ENCODE measurements around the gene FXYD4. TPM values are rescaled to one million over a fixed set of nuclear protein-coding genes. Genes with fewer than 3 reads are reported as not detected.
A peak's percentile ranks its signal among the peaks of the same experiment; 100 is the strongest.

The FXYD4 gene
- total RNA-seq, 1 experiment from 2014 or later = not detected

DNA sequence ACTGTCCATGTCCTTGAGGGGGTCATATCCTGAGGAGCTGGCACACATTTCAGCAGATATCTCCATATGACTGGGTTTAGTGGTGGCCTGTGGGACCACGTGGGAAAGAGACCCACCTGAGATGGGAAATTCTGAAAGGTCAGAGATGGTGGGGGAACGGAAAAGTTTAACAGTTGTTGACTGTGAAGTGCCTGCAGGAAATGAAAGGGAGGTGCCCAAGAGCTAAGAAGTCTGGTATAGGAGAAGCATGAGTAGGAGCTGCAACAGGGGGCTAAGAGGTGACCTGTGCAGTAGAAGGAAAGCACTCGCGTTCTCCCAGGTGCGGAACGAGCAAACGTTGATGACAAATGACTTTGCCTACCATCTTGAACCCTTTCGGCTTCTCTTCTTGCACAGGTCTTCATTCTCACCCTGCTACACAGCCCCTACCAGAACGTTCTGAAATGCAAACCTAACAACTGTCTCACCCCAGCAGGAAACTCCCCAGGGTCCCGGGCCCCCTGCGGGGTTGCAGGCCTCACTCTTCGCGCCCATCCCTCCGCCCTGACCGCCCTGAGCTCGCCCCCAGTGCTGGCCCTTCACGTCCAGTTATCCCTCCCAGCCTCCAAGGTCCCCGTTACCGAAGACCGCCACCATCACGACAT is 9.8 kb upstream of the FXYD4 start:
- ChIA-PET POLR2A (interaction anchor here (0.7 kb wide), 1 partner anchor 21 kb away, joined by 3 read pairs; no protein-coding TSS in a partner anchor), CTCF (interaction anchor here (0.5 to 1.3 kb wide), 4 partner anchors 20 to 191 kb away, joined by 3 to 4 read pairs (median 4); no protein-coding TSS in a partner anchor)
- Mint-ChIP-seq H3K4me1 (ENCODE audit: insufficient read depth, unreplicated experiment) (no peaks in the 10 kb centered on the region), H3K27me3 (ENCODE audit: insufficient read depth, unreplicated experiment) (no peaks in the 10 kb centered on the region), H3K4me3 (ENCODE audit: unreplicated experiment) (peak overlapping the region; percentile 58), H3K27ac (ENCODE audit: low read depth, unreplicated experiment) (no peak overlapping the region), H3K36me3 (ENCODE audit: insufficient read depth, unreplicated experiment) (no peaks in the 10 kb centered on the region), H3K9me3 (ENCODE audit: unreplicated experiment) (no peaks in the 10 kb centered on the region)
- intact Hi-C loops (cut with micrococcal nuclease) = no loop called here
- TF ChIP-seq, protein P1, sequence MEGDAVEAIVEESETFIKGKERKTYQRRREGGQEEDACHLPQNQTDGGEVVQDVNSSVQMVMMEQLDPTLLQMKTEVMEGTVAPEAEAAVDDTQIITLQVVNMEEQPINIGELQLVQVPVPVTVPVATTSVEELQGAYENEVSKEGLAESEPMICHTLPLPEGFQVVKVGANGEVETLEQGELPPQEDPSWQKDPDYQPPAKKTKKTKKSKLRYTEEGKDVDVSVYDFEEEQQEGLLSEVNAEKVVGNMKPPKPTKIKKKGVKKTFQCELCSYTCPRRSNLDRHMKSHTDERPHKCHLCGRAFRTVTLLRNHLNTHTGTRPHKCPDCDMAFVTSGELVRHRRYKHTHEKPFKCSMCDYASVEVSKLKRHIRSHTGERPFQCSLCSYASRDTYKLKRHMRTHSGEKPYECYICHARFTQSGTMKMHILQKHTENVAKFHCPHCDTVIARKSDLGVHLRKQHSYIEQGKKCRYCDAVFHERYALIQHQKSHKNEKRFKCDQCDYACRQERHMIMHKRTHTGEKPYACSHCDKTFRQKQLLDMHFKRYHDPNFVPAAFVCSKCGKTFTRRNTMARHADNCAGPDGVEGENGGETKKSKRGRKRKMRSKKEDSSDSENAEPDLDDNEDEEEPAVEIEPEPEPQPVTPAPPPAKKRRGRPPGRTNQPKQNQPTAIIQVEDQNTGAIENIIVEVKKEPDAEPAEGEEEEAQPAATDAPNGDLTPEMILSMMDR (IDR thresholded peaks at IDR 0.05; ENCODE audit: unreplicated experiment) = no peak
- BruUV-seq (replicated peaks) = no TSS peak
- DNase-seq (ENCODE audit: unreplicated experiment) = no peak

DNA sequence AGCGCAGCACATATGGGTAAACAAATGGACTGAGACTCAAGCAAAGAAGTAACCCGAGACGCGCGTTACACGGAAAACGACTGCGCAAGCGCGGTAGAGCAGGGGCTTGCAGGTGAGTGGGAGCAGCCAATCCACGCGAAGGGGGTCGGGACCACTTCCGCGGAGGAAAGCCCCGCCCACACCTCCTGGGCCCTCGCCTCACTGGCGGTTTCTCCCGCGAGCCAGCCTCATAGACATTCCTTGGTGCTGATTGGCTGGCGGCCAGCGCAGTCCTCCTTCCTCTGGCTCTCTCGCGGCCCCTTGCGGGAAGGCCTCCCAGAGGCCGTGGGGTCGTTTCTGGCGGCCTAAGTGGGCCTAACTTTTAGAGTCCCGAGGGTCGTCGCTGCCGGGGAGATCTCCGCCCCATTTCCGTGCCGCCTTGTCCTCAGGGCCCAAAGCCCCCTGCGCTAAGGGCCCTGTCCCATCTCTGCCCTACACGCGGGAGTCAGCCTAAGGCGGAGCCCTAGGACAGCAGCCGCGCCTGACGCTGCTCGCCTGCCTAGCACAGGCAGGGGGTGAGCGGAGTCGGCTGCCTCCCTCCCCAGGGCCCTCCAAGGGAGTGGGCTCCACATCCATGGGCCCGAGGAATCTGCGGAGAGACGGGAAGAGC is 9.1 kb upstream of the FXYD4 start:
- H3K27ac Mint-ChIP-seq (ENCODE audit: low read depth, unreplicated experiment) = no peak overlapping the region

DNA sequence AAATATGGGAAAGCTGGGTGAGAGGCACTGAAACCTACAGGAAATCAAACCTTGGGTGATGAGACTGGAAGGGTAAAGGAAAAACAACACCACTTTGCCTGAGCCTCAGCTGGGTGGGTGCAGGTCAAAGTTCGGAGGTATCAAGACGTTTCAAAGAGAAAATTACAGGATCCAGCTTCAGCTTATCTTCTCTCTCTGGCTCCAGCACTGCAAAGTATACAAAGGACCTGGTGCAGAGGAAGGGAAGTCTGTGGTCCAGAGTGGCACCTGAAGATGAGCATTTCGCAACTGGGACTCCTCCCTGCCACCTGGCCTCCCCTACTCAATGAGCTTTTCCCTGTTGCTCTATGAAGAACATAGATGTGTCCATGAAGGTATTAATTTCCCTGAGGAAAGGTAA is 6.4 kb upstream of the FXYD4 start:
- H3K4me3 Mint-ChIP-seq (ENCODE audit: unreplicated experiment) = no peak overlapping the region
- ChIA-PET CTCF (interaction anchor here (1.2 kb wide), 1 partner anchor 18 kb away, joined by 3 read pairs; no protein-coding TSS in a partner anchor), POLR2A (no interaction called here)
- no peaks in the 10 kb centered on the region for H3K36me3 Mint-ChIP-seq (ENCODE audit: insufficient read depth, unreplicated experiment)
- DNase-seq (ENCODE audit: unreplicated experiment) = no peak
- no peaks in the 10 kb centered on the region for H3K9me3 Mint-ChIP-seq (ENCODE audit: unreplicated experiment)
- intact Hi-C loops (cut with micrococcal nuclease) = no loop called here
- H3K4me1 Mint-ChIP-seq (ENCODE audit: insufficient read depth, unreplicated experiment) = no peaks in the 10 kb centered on the region
- H3K27me3 Mint-ChIP-seq (ENCODE audit: insufficient read depth, unreplicated experiment) = no peaks in the 10 kb centered on the region
- TF ChIP-seq, protein P1 (IDR thresholded peaks at IDR 0.05; ENCODE audit: unreplicated experiment) = no peak
- no TSS peak for BruUV-seq (replicated peaks)
- no peak overlapping the region for H3K27ac Mint-ChIP-seq (ENCODE audit: low read depth, unreplicated experiment)

More for the DNA sequence above, 9.1 kb upstream of the FXYD4 start:
- intact Hi-C loops (cut with micrococcal nuclease) = no loop called here
- H3K27me3 Mint-ChIP-seq (ENCODE audit: insufficient read depth, unreplicated experiment) = no peaks in the 10 kb centered on the region
- no peak for DNase-seq (ENCODE audit: unreplicated experiment)
- no TSS peak for BruUV-seq (replicated peaks)
- no peaks in the 10 kb centered on the region for H3K36me3 Mint-ChIP-seq (ENCODE audit: insufficient read depth, unreplicated experiment)
- ChIA-PET POLR2A (interaction anchor here (1.7 kb wide), 1 partner anchor 16 kb away, joined by 3 read pairs; no protein-coding TSS in a partner anchor), CTCF (interaction anchor here (0.8 kb wide), 1 partner anchor 191 kb away, joined by 3 read pairs; no protein-coding TSS in a partner anchor)
- peak overlapping the region; percentile 58 for H3K4me3 Mint-ChIP-seq (ENCODE audit: unreplicated experiment)
- TF ChIP-seq, protein P1 (IDR thresholded peaks at IDR 0.05; ENCODE audit: unreplicated experiment) = no peak
- H3K4me1 Mint-ChIP-seq (ENCODE audit: insufficient read depth, unreplicated experiment) = no peaks in the 10 kb centered on the region
- H3K9me3 Mint-ChIP-seq (ENCODE audit: unreplicated experiment) = no peaks in the 10 kb centered on the region

DNA sequence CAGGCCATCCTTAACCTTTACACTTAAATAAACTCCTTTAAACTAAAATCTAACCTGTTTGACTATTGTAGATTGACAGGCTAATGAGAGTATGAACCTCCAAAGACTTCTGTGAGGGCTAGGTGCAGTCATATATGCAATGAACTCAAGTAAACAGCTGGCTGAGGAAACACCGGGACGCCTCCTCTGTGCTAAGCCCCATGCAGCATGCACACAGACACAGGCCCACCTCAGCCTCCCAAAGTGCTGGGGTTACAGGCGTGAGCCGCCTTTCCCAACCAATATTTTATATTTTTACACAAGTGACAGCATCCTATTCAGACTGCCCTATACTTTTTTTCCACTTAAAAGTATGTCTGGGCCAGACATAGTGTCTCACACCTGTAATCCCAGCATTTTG is 1.5 kb upstream of the FXYD4 start:
- H3K27me3 Mint-ChIP-seq (ENCODE audit: insufficient read depth, unreplicated experiment) = no peaks in the 10 kb centered on the region
- H3K4me3 Mint-ChIP-seq (ENCODE audit: unreplicated experiment) = no peak overlapping the region
- ChIA-PET CTCF (interaction anchor here (0.5 to 0.6 kb wide), 2 partner anchors 19 to 22 kb away, joined by 3 to 4 read pairs; no protein-coding TSS in a partner anchor), POLR2A (no interaction called here)
- DNase-seq (ENCODE audit: unreplicated experiment) = no peak
- intact Hi-C loops (cut with micrococcal nuclease) = no loop called here
- no peaks in the 10 kb centered on the region for H3K4me1 Mint-ChIP-seq (ENCODE audit: insufficient read depth, unreplicated experiment)
- H3K36me3 Mint-ChIP-seq (ENCODE audit: insufficient read depth, unreplicated experiment) = no peaks in the 10 kb centered on the region
- TF ChIP-seq, protein P1 (IDR thresholded peaks at IDR 0.05; ENCODE audit: unreplicated experiment) = no peak
- BruUV-seq (replicated peaks) = no TSS peak
- H3K27ac Mint-ChIP-seq (ENCODE audit: low read depth, unreplicated experiment) = no peak overlapping the region
- no peaks in the 10 kb centered on the region for H3K9me3 Mint-ChIP-seq (ENCODE audit: unreplicated experiment)

All from MCF 10A (cell line).